ENCODE results near the gene PEX26. TPM values are rescaled to one million over a fixed set of nuclear protein-coding genes. Genes with fewer than 3 reads are reported as not detected.

Gene PEX26
- total and polyA plus RNA-seq, 2 of the 13 experiments (the other 11 are each of a cell fraction or from before 2014, with no cell fraction given): 10.6 to 25.1 TPM

DNA sequence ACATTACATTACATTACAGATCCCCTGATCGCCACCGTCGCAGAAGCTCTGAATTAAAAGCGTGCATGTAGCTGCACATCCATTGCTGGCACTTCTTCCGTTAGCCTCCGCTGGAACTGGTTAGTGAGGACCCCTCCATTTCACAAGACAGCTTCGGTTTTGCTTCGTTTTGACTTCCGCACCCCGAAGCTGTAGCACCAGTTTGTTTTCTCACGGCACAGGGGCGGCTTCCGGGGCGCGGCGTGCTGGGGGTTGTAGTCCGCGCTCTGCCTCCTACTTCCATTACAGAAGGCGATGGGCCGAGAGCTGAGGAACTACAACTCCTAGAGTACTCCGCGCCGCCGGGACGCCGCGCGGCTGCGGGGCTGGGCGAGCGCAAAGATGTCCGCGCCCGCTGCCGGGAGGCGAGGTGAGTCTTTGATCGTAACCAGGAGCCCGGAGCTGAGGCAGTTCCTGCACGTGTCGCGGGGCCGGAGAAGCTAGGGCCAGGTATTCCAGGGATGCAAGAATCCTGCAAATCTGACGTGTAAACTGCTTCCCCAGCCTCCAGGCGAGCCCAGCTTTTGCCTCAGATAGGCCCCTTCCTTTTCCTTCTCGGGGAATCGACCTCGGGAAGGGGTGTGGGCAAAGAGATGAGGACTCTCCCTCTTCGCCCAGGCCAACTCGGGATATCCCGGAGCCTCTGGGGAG, at the start of gene PEX26 (continued):
- TF ChIP-seq, protein P1, sequence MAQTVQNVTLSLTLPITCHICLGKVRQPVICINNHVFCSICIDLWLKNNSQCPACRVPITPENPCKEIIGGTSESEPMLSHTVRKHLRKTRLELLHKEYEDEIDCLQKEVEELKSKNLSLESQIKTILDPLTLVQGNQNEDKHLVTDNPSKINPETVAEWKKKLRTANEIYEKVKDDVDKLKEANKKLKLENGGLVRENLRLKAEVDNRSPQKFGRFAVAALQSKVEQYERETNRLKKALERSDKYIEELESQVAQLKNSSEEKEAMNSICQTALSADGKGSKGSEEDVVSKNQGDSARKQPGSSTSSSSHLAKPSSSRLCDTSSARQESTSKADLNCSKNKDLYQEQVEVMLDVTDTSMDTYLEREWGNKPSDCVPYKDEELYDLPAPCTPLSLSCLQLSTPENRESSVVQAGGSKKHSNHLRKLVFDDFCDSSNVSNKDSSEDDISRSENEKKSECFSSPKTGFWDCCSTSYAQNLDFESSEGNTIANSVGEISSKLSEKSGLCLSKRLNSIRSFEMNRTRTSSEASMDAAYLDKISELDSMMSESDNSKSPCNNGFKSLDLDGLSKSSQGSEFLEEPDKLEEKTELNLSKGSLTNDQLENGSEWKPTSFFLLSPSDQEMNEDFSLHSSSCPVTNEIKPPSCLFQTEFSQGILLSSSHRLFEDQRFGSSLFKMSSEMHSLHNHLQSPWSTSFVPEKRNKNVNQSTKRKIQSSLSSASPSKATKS (CRISPR knock-in tag; IDR thresholded peaks at IDR 0.05): no peak
- TF ChIP-seq ZNF263 (CRISPR knock-in tag; IDR thresholded peaks at IDR 0.05): peak; percentile 14; the same call in 1 of the 2 replicates
- TF ChIP-seq KAT2B (IDR thresholded peaks at IDR 0.05; ENCODE audit: borderline replicate concordance, low read depth, low read length): no peak
- no peak for TF ChIP-seq ZFP1 (CRISPR knock-in tag; IDR thresholded peaks at IDR 0.05)
- TF ChIP-seq HES4 (CRISPR knock-in tag; IDR thresholded peaks at IDR 0.05; ENCODE audit: borderline replicate concordance): no peak; the same call in 1 of the 2 replicates
- TF ChIP-seq, protein P2, sequence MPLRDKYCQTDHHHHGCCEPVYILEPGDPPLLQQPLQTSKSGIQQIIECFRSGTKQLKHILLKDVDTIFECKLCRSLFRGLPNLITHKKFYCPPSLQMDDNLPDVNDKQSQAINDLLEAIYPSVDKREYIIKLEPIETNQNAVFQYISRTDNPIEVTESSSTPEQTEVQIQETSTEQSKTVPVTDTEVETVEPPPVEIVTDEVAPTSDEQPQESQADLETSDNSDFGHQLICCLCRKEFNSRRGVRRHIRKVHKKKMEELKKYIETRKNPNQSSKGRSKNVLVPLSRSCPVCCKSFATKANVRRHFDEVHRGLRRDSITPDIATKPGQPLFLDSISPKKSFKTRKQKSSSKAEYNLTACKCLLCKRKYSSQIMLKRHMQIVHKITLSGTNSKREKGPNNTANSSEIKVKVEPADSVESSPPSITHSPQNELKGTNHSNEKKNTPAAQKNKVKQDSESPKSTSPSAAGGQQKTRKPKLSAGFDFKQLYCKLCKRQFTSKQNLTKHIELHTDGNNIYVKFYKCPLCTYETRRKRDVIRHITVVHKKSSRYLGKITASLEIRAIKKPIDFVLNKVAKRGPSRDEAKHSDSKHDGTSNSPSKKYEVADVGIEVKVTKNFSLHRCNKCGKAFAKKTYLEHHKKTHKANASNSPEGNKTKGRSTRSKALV (CRISPR knock-in tag; IDR thresholded peaks at IDR 0.05): no peak
- no peak for TF ChIP-seq MED8 (CRISPR knock-in tag; IDR thresholded peaks at IDR 0.05; ENCODE audit: insufficient replicate concordance)
- TF ChIP-seq, protein P3, sequence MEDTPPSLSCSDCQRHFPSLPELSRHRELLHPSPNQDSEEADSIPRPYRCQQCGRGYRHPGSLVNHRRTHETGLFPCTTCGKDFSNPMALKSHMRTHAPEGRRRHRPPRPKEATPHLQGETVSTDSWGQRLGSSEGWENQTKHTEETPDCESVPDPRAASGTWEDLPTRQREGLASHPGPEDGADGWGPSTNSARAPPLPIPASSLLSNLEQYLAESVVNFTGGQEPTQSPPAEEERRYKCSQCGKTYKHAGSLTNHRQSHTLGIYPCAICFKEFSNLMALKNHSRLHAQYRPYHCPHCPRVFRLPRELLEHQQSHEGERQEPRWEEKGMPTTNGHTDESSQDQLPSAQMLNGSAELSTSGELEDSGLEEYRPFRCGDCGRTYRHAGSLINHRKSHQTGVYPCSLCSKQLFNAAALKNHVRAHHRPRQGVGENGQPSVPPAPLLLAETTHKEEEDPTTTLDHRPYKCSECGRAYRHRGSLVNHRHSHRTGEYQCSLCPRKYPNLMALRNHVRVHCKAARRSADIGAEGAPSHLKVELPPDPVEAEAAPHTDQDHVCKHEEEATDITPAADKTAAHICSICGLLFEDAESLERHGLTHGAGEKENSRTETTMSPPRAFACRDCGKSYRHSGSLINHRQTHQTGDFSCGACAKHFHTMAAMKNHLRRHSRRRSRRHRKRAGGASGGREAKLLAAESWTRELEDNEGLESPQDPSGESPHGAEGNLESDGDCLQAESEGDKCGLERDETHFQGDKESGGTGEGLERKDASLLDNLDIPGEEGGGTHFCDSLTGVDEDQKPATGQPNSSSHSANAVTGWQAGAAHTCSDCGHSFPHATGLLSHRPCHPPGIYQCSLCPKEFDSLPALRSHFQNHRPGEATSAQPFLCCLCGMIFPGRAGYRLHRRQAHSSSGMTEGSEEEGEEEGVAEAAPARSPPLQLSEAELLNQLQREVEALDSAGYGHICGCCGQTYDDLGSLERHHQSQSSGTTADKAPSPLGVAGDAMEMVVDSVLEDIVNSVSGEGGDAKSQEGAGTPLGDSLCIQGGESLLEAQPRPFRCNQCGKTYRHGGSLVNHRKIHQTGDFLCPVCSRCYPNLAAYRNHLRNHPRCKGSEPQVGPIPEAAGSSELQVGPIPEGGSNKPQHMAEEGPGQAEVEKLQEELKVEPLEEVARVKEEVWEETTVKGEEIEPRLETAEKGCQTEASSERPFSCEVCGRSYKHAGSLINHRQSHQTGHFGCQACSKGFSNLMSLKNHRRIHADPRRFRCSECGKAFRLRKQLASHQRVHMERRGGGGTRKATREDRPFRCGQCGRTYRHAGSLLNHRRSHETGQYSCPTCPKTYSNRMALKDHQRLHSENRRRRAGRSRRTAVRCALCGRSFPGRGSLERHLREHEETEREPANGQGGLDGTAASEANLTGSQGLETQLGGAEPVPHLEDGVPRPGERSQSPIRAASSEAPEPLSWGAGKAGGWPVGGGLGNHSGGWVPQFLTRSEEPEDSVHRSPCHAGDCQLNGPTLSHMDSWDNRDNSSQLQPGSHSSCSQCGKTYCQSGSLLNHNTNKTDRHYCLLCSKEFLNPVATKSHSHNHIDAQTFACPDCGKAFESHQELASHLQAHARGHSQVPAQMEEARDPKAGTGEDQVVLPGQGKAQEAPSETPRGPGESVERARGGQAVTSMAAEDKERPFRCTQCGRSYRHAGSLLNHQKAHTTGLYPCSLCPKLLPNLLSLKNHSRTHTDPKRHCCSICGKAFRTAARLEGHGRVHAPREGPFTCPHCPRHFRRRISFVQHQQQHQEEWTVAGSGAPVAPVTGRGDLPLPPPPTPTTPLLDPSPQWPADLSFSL (CRISPR knock-in tag; IDR thresholded peaks at IDR 0.05): 0 out of 2 replicates have a peak, but pooled peaks have one; percentile 51
- TF ChIP-seq MEIS2 (CRISPR knock-in tag; IDR thresholded peaks at IDR 0.05): peak; percentile 50; the same call in 1 of the 2 replicates
- TF ChIP-seq TBL1XR1 (IDR thresholded peaks at IDR 0.05; ENCODE audit: borderline replicate concordance, low read length, partially characterized antibody): peak; percentile 21
- peak; percentile 86 for TF ChIP-seq KMT2B (CRISPR knock-in tag; IDR thresholded peaks at IDR 0.05)
- TF ChIP-seq, protein P4, sequence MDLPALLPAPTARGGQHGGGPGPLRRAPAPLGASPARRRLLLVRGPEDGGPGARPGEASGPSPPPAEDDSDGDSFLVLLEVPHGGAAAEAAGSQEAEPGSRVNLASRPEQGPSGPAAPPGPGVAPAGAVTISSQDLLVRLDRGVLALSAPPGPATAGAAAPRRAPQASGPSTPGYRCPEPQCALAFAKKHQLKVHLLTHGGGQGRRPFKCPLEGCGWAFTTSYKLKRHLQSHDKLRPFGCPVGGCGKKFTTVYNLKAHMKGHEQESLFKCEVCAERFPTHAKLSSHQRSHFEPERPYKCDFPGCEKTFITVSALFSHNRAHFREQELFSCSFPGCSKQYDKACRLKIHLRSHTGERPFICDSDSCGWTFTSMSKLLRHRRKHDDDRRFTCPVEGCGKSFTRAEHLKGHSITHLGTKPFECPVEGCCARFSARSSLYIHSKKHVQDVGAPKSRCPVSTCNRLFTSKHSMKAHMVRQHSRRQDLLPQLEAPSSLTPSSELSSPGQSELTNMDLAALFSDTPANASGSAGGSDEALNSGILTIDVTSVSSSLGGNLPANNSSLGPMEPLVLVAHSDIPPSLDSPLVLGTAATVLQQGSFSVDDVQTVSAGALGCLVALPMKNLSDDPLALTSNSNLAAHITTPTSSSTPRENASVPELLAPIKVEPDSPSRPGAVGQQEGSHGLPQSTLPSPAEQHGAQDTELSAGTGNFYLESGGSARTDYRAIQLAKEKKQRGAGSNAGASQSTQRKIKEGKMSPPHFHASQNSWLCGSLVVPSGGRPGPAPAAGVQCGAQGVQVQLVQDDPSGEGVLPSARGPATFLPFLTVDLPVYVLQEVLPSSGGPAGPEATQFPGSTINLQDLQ (CRISPR knock-in tag; IDR thresholded peaks at IDR 0.05): no peak
- TF ChIP-seq ZNF747 (CRISPR knock-in tag; IDR thresholded peaks at IDR 0.05; ENCODE audit: borderline replicate concordance): no peak
- TF ChIP-seq CC2D1A (CRISPR knock-in tag; IDR thresholded peaks at IDR 0.05): no peak
- TF ChIP-seq NR3C1 (CRISPR knock-in tag; IDR thresholded peaks at IDR 0.05): no peak
